Skeletal muscle satellite cell (primary cell): ENCODE measurements around the gene SLC22A15.

Experiments
- H3K27me3 ChIP-seq: 2 replicates; pipeline ENCODE4 v1.7.0; 2013; ENCODE audit warnings: low read length; ENCODE audit not compliant: control insufficient read depth, insufficient read depth
- H3K36me3 ChIP-seq: 2 replicates; pipeline ENCODE4 v1.7.0; 2013; ENCODE audit warnings: mild to moderate bottlenecking, control low read depth, low read length; ENCODE audit not compliant: insufficient read depth
- H3K4me1 ChIP-seq: 2 replicates; pipeline ENCODE4 v1.7.0; 2013; ENCODE audit warnings: low read length; ENCODE audit not compliant: control insufficient read depth, insufficient read depth
- H3K4me2 ChIP-seq: 2 replicates; pipeline ENCODE4 v1.7.0; 2013; ENCODE audit warnings: mild to moderate bottlenecking, low read length
- H3K4me3 ChIP-seq: 2 replicates; pipeline ENCODE4 v1.7.0; 2013; ENCODE audit warnings: low read length
- H3K9ac ChIP-seq: 2 replicates; pipeline ENCODE4 v1.7.0; 2013; ENCODE audit warnings: mild to moderate bottlenecking, low read depth, low read length, moderate library complexity
- H3K9me3 ChIP-seq: replicated peaks from 2 replicates; pipeline ENCODE4 v1.7.0; 2013; ENCODE audit warnings: mild to moderate bottlenecking, control low read depth, low read length

The SLC22A15 gene

DNA sequence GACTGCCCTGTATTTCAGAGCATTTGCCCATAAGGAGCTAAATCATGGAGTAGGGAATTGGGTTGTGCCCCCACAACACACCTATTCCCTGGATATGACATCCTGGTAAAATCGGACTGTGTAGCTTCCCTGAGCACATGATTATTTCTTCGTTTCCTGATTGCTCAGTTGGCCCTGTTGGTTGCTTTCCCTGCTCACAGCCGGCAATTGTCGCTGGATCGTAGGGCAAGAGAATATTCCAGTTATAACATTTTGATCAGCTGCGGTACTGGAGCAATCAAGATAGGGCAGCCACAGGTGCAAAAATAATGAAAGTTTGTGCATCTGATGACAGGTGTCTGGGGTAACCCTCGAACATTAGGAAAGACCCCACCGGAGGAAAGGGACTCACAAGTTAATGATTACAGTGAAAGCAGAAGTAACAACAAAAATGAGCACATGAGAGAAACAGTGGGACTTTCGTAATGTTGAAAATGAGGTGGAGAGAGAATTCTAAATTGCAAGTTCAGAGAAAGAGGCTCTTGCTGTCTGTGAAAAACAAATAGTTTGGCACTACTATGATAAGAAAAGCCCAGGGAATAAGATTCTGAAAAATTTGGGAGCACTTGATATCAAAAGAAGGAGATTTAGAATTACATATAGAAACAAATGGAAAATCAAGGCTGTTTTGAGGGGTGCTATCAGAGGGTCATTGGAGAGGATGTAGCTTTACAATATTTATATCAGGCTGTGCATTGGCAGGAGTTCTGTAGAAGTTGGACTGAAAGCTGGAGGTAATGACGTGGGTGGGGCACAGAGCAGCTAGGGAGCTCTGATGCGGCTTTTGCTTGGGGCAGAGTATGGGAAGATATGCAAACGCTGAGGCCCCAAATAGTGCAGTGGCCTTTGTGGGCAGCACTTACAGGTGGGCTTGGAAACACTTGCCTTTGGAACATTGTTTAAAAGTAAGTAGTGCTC lies 134.5 kb downstream of the SLC22A15 start, which contains the start of gene MAB21L3:
Gene MAB21L3 (plus strand): TSS at position 833 of the 957 bp plus-strand sequence. CDS start 1,217 bp downstream, outside the sequence.
- H3K4me2 ChIP-seq: no peak within 1 kb of the TSS
- H3K9me3 ChIP-seq: no peaks in the 10 kb centered on the region
- H3K9ac ChIP-seq: no peak within 1 kb of the TSS
- no peaks in the 10 kb centered on the region for H3K27me3 ChIP-seq
- no peak within 1 kb of the TSS for H3K4me3 ChIP-seq
- H3K36me3 ChIP-seq: no peaks in the 10 kb centered on the region
- peaks cover 11% of the 10 kb centered on the region for H3K4me1 ChIP-seq

DNA sequence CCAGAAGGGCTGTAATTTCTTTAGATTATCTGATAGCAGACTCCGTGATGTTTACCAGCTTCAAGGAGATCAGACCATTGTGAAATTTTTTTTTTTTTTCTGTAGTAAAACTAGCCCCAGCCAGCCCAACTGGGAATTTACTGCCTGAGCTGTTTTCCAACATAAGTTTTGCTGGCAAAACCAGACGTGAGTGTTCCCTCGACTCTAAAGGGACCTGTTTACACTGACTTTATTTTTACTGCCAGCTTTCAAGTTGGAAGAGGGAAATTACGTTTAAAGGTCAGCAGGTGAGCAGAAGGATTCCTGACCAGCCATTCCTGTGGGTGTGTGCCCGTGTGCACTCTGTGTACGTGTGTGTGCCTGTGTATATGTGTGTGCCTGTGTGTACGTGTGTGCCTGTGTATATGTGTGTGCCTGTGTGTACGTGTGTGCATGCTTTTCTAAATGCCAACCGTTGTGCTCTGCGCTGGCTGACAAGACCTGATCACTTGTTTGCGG lies 135.3 kb downstream of the SLC22A15 start:
- H3K4me2 ChIP-seq: no peak overlapping the region

GRCh38 chr1:116112388-116113140 lies 136.3 kb downstream of the SLC22A15 start:
- Histone ChIP-seq H3K9ac (no peak overlapping the region), H3K4me1 (peaks cover 17% of the 10 kb centered on the region), H3K4me2 (no peak overlapping the region), H3K4me3 (no peak overlapping the region), H3K9me3 (no peaks in the 10 kb centered on the region), H3K36me3 (no peaks in the 10 kb centered on the region), H3K27me3 (no peaks in the 10 kb centered on the region)

More for the DNA sequence above, 135.3 kb downstream of the SLC22A15 start:
- Histone ChIP-seq H3K36me3 (no peaks in the 10 kb centered on the region), H3K4me3 (no peak overlapping the region), H3K27me3 (no peaks in the 10 kb centered on the region), H3K4me1 (peaks cover 17% of the 10 kb centered on the region), H3K9ac (no peak overlapping the region), H3K9me3 (no peaks in the 10 kb centered on the region)

- Histone ChIP-seq H3K4me2 (no peak overlapping the region), H3K4me3 (no peak overlapping the region), H3K4me1 (peaks cover 17% of the 10 kb centered on the region), H3K9me3 (no peaks in the 10 kb centered on the region), H3K27me3 (no peaks in the 10 kb centered on the region), H3K36me3 (no peaks in the 10 kb centered on the region), H3K9ac (no peak overlapping the region)
Observed at GRCh38 chr1:116113615-116114014, 137.3 kb downstream of the SLC22A15 start.

GRCh38 chr1:116115476-116116439 lies 139.4 kb downstream of the SLC22A15 start:
- Histone ChIP-seq H3K9me3 (no peaks in the 10 kb centered on the region), H3K4me3 (peak overlapping the region; percentile 18), H3K27me3 (no peaks in the 10 kb centered on the region), H3K36me3 (no peaks in the 10 kb centered on the region), H3K4me1 (peaks cover 17% of the 10 kb centered on the region), H3K4me2 (peak overlapping the region; percentile 29), H3K9ac (no peak overlapping the region)

- Histone ChIP-seq H3K4me2 (no peak overlapping the region), H3K9ac (no peak overlapping the region), H3K4me3 (no peak overlapping the region), H3K4me1 (peaks cover 29% of the 10 kb centered on the region), H3K9me3 (no peaks in the 10 kb centered on the region), H3K27me3 (no peaks in the 10 kb centered on the region), H3K36me3 (no peaks in the 10 kb centered on the region)
Observed at GRCh38 chr1:116118471-116118870, 142.2 kb downstream of the SLC22A15 start.
